ENCODE data around the gene ITIH1.
A peak's percentile ranks its signal among the peaks of the same experiment; 100 is the strongest.
"Not testable (repeated sequence)": the region's sequence is repeated elsewhere in the genome, so short reads cannot be mapped to it uniquely, and the experiment has no call there.

ITIH1 gene, protein sequence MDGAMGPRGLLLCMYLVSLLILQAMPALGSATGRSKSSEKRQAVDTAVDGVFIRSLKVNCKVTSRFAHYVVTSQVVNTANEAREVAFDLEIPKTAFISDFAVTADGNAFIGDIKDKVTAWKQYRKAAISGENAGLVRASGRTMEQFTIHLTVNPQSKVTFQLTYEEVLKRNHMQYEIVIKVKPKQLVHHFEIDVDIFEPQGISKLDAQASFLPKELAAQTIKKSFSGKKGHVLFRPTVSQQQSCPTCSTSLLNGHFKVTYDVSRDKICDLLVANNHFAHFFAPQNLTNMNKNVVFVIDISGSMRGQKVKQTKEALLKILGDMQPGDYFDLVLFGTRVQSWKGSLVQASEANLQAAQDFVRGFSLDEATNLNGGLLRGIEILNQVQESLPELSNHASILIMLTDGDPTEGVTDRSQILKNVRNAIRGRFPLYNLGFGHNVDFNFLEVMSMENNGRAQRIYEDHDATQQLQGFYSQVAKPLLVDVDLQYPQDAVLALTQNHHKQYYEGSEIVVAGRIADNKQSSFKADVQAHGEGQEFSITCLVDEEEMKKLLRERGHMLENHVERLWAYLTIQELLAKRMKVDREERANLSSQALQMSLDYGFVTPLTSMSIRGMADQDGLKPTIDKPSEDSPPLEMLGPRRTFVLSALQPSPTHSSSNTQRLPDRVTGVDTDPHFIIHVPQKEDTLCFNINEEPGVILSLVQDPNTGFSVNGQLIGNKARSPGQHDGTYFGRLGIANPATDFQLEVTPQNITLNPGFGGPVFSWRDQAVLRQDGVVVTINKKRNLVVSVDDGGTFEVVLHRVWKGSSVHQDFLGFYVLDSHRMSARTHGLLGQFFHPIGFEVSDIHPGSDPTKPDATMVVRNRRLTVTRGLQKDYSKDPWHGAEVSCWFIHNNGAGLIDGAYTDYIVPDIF

DNA sequence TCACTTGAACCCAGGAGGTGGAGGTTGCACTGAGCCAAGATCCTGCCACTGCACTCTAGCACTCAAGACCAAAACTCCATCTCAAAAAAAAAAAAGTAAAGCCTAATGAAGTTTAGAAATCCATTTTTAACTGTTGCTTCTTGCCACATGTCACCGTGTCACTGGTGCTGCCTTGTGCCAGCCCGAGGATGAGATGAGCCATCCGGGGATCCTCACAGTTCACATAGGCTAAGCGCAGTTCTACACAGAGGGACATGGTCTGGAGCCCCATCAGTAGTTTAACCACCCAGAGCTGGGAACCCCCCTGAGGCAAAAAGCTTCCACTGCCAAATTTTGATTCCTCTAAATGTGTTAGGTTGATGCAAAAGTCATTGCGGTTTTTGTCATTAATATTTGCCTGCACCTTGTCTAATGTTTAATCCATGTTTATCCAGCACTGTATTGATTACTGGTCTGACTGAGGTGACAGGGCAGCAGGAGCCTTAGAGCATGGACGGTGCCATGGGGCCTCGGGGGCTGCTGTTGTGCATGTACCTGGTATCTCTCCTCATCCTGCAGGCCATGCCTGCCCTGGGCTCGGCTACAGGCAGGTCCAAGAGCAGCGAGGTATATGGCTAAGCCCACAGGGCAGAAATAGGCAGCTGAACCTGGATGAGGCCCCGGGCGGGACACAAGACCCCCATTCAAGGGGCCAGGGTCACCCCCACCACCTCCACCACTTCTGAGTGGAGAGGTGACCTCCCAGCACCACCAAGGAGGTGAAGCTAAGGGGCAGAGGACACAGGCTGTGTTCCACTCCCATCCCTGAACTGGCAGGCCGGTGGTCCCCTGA, at the start of gene ITIH1:
TSS of gene ITIH1 (plus strand) at position 473 of the 832 bp plus-strand sequence. CDS start at position 490, 17 bp downstream.
- DNase-seq, result no peak

GRCh38 chr3:52728753-52729152, 48.6 kb upstream of the ITIH1 start:
- not testable (repeated sequence) for DNase-seq

DNA sequence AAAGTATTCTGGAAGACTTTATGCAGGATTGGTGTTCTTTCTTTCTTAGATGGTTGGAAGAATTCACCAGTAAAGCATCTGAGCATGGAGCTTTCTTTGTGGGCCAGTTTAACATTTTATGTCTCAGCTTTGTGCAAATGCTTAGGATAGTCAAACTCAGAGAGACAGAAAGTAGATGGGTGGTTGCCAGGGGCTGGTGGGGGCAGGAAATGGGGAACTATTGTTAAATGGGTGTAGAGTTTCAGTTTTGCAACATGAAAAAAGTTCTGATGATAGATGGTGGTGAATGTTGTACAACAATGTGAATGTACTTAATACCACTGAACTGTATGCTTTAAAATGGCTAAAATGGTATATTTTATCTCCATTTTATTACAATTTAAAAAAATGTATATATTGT, 46.7 kb upstream of the ITIH1 start:
- DNase-seq, result no peak

GRCh38 chr3:52731590-52731989, 45.8 kb upstream of the ITIH1 start:
- no peak for DNase-seq

GRCh38 chr3:52733256-52733891, 44.0 kb upstream of the ITIH1 start:
- no peak for DNase-seq

GRCh38 chr3:52739730-52740129, 37.7 kb upstream of the ITIH1 start:
- no peak for DNase-seq

DNA sequence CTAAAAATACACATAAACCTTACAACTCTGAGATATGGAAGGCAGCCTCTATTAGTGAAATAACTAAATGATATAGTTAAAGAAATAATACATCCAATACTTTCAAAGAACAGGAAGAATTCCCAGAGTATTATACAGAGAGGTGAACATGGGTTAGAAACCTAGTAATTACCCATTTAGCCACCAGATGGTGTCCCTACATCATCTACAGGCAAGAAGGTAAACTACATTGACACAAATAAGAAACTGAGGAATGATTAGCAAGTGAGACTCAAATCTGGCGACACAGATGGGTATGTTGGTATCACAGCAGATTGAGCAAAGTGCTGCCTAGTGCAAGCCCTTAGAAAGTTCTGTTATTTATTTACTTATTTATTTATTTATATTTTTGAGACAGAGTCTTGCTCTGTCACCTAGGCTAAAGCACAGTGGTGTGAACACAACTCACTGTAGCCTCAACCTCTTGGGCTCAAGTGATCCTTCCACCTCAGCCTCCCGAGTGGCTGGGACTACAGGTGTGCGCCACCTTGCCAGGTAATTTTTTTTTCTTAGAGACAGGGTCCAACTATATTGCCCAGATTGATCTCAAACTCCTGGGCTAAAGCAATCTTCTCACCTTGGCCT, 34.9 kb upstream of the ITIH1 start:
- no peak for DNase-seq

- DNase-seq, result no peak
These were observed 34.2 kb upstream of the ITIH1 start for GRCh38 chr3:52743152-52743551.

DNA sequence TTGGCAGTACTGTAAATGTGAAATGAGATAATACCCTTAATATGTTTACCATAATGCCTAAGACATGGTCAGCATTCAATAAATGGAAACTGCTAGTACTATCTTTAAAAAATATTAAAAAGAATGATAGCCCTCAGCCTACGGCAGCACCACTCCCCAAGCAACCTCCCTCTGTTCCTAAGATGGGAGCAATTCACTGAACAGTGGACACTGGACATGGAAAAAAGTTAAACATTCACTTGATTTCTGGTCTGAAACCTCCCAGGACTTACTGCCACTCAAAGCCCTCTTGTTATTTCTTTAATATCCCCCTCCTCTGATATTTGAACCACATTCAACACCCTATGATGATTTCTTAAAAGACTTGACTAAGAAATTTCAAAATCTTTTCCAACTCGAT, 33.7 kb upstream of the ITIH1 start:
- DNase-seq, result no peak

GRCh38 chr3:52752045-52752660, 25.2 kb upstream of the ITIH1 start:
- no peak for DNase-seq

GRCh38 chr3:52754373-52754772, 23.0 kb upstream of the ITIH1 start:
- DNase-seq, result no peak

DNA sequence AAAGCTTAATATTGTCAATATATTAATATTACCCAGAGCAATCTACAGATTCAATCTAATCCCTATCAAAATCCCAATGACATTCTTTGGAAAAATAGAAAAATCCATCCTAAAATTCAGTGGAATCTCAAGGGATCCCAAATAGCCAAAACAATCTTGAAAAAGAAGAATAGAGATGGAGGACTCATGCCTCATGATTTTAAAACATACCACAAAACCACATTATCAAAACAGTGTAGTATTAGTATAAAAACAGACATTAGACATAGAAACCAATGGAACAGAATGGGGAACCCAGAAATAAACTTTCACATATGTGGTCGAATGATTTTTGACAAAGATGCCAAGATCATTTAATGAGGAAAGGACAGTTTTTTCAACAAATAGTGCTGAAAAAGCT, 21.3 kb upstream of the ITIH1 start:
- no peak for DNase-seq

- no peak for DNase-seq
These were observed 13.9 kb upstream of the ITIH1 start for GRCh38 chr3:52763466-52763865.

DNA sequence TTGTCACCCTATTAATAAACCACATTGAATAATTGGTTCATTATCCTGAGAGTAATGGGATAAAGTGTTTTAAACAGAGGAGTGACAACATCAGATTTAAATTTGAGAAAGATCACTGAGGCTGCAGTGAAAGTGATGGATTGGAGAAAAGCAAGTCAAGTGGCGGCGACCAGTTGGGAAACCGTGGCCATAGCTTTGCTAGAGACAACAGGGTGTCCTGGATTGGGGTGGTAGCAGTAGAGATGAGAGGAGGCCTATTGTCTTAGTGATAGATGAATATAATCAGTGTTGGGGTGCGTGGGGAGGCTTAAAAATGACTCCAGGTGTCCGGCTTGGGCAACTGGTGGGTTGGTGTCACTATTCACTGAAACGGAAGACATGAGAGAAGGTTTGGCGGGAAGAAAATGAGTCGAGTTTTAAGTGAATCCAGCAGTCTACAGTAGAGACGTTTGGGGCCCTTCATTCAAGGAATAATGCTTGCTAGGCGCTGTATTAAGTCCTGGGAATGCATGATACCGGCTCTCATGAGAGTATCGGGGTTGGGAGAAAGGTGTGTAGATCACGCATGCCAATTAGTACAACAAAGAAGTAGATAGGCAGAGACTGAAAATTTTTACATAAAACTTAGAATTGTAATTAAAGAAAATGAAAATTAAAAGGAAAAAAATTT, 7.5 kb upstream of the ITIH1 start:
- no peak for DNase-seq

GRCh38 chr3:52770496-52771333, 6.7 kb upstream of the ITIH1 start, which contains the start of gene NEK4:
TSS of gene NEK4 (minus strand) at chr3:52770940. CDS start at chr3:52770746, 194 bp downstream.
- DNase-seq, result peak; percentile 73

- DNase-seq, result no peak
These were observed 6.1 kb upstream of the ITIH1 start for GRCh38 chr3:52771334-52771681.

DNA sequence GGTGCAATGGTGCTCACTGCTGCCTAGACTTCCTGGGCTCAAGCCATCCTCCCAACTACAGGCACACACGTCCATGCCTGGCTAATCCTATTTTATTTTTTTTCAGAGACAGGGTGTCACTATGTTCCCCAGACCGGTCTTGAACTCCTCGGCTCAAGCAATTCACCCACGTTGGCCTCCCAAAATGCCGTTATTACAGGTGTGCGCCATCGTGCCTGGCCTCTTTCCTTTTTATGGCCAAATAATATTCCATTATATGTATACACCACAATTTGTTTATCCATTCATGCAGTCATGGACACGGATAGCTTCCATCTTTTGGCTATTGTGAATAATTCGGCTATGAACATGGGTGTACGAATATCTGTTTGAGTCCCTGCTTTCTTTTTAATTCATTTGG, 5.7 kb upstream of the ITIH1 start:
- DNase-seq, result no peak

DNA sequence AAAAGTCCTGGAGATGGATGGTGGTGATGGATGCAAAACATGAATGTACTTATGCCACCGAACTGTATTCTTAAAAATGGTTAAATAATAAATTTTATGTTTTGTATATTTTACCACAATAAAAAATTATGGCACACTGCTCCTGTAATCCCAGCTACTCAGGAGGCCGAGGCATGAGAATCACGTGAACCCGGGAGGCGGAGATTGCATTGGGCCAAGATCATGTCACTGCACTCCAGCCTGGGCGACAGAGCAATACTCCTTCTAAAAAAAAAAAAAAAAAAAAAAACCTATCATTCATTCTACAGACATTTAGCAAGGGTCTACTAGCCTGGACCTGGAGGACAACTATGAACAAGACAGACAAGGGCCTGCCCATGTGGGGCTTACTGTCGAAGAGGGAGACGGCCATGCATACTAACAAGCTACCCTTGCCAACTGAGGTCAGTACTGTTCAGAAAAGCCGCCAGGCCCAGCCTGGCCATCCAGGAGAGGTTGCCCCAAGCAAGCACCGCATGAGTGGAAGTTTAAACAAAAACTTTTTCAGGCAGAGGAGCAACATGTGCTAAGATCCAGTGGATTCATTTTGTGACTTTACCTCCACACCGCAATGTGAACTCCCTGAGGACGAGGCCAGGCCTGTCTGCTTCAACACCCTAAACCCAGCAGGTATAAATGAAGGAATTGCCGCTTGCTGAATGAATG, 3.9 kb upstream of the ITIH1 start:
- no peak for DNase-seq

DNA sequence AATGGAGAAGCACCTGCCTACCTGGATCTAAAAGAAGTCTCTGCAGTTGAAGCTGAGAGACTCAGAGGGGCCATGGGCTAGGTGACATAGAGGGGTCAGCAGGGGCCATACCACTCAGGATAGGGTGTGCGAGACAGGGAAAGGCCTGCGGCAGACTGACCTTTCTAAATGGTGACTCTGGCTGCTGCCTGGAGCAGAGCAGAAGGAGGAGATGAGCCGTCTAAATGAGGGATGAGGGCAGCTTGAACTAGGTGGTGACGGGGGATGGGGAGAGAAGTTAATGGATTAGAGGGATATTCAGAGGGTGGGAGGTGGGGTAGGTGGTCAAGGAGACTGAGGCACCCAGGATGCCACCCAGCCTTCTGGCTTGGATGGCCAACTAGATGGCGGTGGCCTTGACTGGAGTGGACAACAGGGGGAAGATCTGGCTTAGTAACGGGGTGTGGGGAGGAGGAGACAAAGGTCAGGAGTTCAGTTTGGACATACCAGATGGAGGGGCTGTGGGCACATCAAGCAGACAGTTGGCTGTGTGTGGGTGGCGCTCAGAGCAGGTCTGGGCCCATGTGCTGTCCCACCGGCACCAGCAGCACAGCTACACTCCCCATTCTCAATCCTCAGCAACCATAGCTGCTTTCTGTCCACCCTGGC, 3.2 kb upstream of the ITIH1 start:
- DNase-seq, result no peak

Measured in activated effector memory CD4-positive, alpha-beta T cell treated with Interleukin-2 at 50 U/mL for 16 hours (primary cell).